Ovary (tissue), 9 donors: ENCODE measurements around the gene DAB1. TPM values are rescaled to one million over a fixed set of nuclear protein-coding genes. Genes with fewer than 3 reads are reported as not detected.

Experiments used
- DNase-seq, 5 donors: peaks; one replicate each; pipeline ENCODE4 v3.0.0-alpha.2; 2019 to 2020
- H3K27ac ChIP-seq, 2 donors: fragments of 200-600 bp; one replicate each; pipeline versions ENCODE4 v1.5.1 to v1.8.0; 2019 to 2022
- H3K27me3 ChIP-seq: fragments of 200-600 bp; one replicate; pipeline ENCODE4 v1.8.0; 2022
- H3K36me3 ChIP-seq: fragments of 200-600 bp; sonication (generic); one replicate; pipeline ENCODE4 v1.5.1; 2019
- H3K4me1 ChIP-seq: one replicate; pipeline ENCODE4 v1.8.1; 2013; ENCODE audit warnings: mild to moderate bottlenecking, moderate library complexity; ENCODE audit not compliant: insufficient read depth
- H3K4me3 ChIP-seq: fragments of 200-600 bp; sonication (generic); one replicate; pipeline ENCODE4 v1.5.1; 2017
- H3K9me3 ChIP-seq, 2 donors: fragments of 200-600 bp in 1 of 2; sonication (generic) in 1 of 2; one replicate each; pipeline versions ENCODE4 v1.5.1 to v1.8.1; 2013 to 2019; ENCODE audit warnings: mild to moderate bottlenecking in 1 of 2, moderate library complexity in 1 of 2
- CTCF ChIP-seq, 3 donors: fragments of 450-650 bp in 2 of 3; fragments of 200-600 bp in 1 of 3; IDR thresholded peaks; one replicate each; pipeline versions ENCODE4 v1.5.1 to v1.8.0; 2016 to 2022; ENCODE audit warnings: antibody characterized with exemption in 3 of 3, mild to moderate bottlenecking in 1 of 3
- EP300 ChIP-seq: sonication (generic); formaldehyde crosslinking; IDR thresholded peaks from one replicate; pipeline ENCODE4 v1.6.1; 2017; ENCODE audit warnings: antibody characterized with exemption
- POLR2A ChIP-seq: fragments of 450-650 bp; IDR thresholded peaks from one replicate; pipeline ENCODE4 v1.6.1; 2017; ENCODE audit warnings: antibody characterized with exemption, mild to moderate bottlenecking, moderate library complexity
- WGBS, 3 donors: extraction: QIAGEN DNeasy Blood & Tissue Kit in 1 of 3; methylation state at CpG; one replicate each; pipeline versions ENCODE4 v1.1.5 to v1.1.7; 2013 to 2017; 5-methylcytosine and 5-hydroxymethylcytosine counted together
- intact Hi-C, 4 donors: fragments of 100-400 bp; cut with DNase I; formaldehyde crosslinking; loops; one replicate each; pipeline versions ENCODE4 v1.11.0 to v1.15.1; 2022 to 2023
- polyA plus RNA-seq, 2 donors: library from polyadenylated mRNA; stranded (reverse); fragments of 200-250 nt in 1 of 2; fragments of 350-450 nt in 1 of 2; fragmentation: Illumina TruSeq in 1 of 2; extraction: RNeasy Lipid Tissue Mini Kit (QIAGEN cat#74804) in 1 of 2; gene quantifications; one replicate each; pipeline ENCODE4 v1.2.3, GENCODE V29; 2013 to 2014
- total RNA-seq, 7 donors: library from RNA; depleted of rRNA in 2 of 7; stranded (reverse); fragments of >200 nt in 2 of 7; fragmentation: NEBNext Ultra II Directional in 3 of 7; extraction: Animal tissue kit (Norgen Biotek cat#: 25700) in 3 of 7; gene quantifications; one replicate each; pipeline versions ENCODE4 v1.1.0 to v1.2.4, GENCODE V29; 2016 to 2023
- donor health status: DM: no; HTN: no; CAD: no; lungs with moderate emphysema.
- donor health status: DM: no; HTN: no; CAD: no.
- donor health status: Bipolar disorder and iron deficiency.
- donor health status: DM: yes; HTN: yes; CAD: no.
- donor health status: DM: no; HTN: no; CAD: no.
- donor health status: DM: yes; HTN: yes; CAD: no.

DAB1 gene
- total and polyA plus RNA-seq, 9 donors, result 0.22 to 5.5 (median 0.77) TPM

- Histone ChIP-seq H3K27ac (no peak overlapping the region), H3K9me3 (no peaks in the 10 kb centered on the region), H3K4me3 (no peak overlapping the region), H3K4me1 (no peaks in the 10 kb centered on the region), H3K36me3 (no peaks in the 10 kb centered on the region), H3K27me3 (no peaks in the 10 kb centered on the region)
- intact Hi-C loops, result no loop called here
- TF ChIP-seq EP300 (no peak), POLR2A (no peak)
- WGBS, 3 donors, result 80 to 93% (median 89%) methylated on average over 3 of the region's 3 CpGs
- DNase-seq, result no peak
Observed at GRCh38 chr1:57411262-57411661, 12.6 kb downstream of the DAB1 start.

GRCh38 chr1:57410508-57410907 lies 13.4 kb downstream of the DAB1 start:
- Histone ChIP-seq H3K27me3 (no peaks in the 10 kb centered on the region), H3K4me1 (no peaks in the 10 kb centered on the region), H3K36me3 (no peaks in the 10 kb centered on the region), H3K9me3 (no peaks in the 10 kb centered on the region), H3K4me3 (no peak overlapping the region), H3K27ac (no peak overlapping the region)
- no peak for TF ChIP-seq CTCF (IDR thresholded peaks at IDR 0.05)
- TF ChIP-seq EP300, result no peak
- TF ChIP-seq POLR2A, result no peak
- 50 to 64% (median 51%) methylated on average over 4 of the region's 4 CpGs for WGBS, 3 donors
- intact Hi-C loops, result no loop called here
- DNase-seq, result no peak

GRCh38 chr1:57407928-57408327 lies 15.9 kb downstream of the DAB1 start:
- Histone ChIP-seq H3K27me3 (no peaks in the 10 kb centered on the region), H3K36me3 (no peaks in the 10 kb centered on the region), H3K4me1 (peaks cover 1% of the 10 kb centered on the region), H3K9me3 (no peaks in the 10 kb centered on the region), H3K27ac (no peak overlapping the region), H3K4me3 (no peak overlapping the region)
- TF ChIP-seq CTCF (IDR thresholded peaks at IDR 0.05) (no peak), EP300 (no peak), POLR2A (no peak)
- intact Hi-C loops, result no loop called here
- no peak for DNase-seq
- 37 to 42% (median 41%) methylated on average over 4 of the region's 4 CpGs for WGBS, 3 donors

- Histone ChIP-seq H3K4me1 (peaks cover 1% of the 10 kb centered on the region), H3K27me3 (no peaks in the 10 kb centered on the region), H3K4me3 (no peak overlapping the region), H3K9me3 (no peaks in the 10 kb centered on the region), H3K27ac (no peak overlapping the region), H3K36me3 (no peaks in the 10 kb centered on the region)
- intact Hi-C loops, result no loop called here
- DNase-seq, result no peak
- TF ChIP-seq POLR2A, result no peak
- no peak for TF ChIP-seq CTCF (IDR thresholded peaks at IDR 0.05)
- no peak for TF ChIP-seq EP300
- 92 to 96% (median 93%) methylated on average over 2 of the region's 2 CpGs for WGBS, 3 donors
Observed at GRCh38 chr1:57406428-57406970, 17.4 kb downstream of the DAB1 start.

GRCh38 chr1:57404884-57405283 lies 19.0 kb downstream of the DAB1 start:
- Histone ChIP-seq H3K4me3 (no peak overlapping the region), H3K27me3 (no peaks in the 10 kb centered on the region), H3K36me3 (no peaks in the 10 kb centered on the region), H3K9me3 (no peaks in the 10 kb centered on the region), H3K27ac (no peak overlapping the region), H3K4me1 (peaks cover 1% of the 10 kb centered on the region)
- 54 to 67% (median 57%) methylated on average over 3 of the region's 3 CpGs for WGBS, 3 donors
- TF ChIP-seq CTCF (IDR thresholded peaks at IDR 0.05) (no peak), EP300 (no peak), POLR2A (no peak)
- intact Hi-C loops, result no loop called here
- no peak for DNase-seq
